HPDE6-E6E7 (cell line): ENCODE measurements around the gene ACOT11.

Experiments
- DNase-seq: peaks from one replicate; pipeline ENCODE4 v3.0.0; 2011; ENCODE audit warnings: missing footprints; ENCODE audit errors: extremely low spot score

ACOT11 gene

DNA sequence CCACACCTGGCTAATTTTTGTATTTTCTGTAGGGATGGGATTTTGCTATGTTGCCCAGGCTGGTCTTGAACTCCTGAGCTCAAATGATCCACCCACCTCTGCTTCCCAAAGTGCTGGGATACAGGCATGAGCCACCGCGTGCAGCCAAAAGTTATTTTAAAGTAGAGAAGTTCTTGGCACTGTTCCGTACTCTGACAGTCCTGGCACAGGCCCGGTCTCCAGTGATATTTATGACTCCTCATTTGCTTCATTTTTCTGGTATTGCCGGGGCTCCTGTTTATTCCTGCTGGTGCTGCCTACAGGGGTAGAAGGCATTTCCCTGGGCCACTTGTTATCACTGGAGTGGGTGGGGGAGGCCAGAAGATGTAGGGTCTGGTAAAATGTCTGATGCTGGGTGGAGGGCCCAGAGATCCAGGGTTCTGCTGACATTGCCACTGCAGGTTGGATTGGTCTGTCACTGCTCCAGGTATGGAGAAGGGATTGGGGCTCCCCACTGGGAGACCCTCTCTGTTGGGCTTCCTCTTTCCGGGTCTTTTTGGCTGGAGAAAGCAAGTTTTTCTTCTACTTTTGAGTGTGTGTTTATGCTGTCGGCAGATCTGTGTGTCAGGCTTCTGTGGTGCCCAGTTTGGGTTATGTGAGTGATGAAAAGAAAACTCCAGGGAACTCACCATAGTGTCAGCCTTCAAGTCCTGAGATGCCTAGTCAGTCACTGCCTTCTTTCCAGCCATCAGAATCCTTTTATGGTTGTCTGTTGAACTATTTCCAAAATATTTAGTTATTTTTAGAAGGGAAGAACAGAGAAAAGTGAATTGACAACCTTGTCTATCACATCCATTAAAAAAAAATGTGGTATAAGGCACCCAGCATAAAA lies 98.0 kb downstream of the ACOT11 start:
- no peak for DNase-seq

DNA sequence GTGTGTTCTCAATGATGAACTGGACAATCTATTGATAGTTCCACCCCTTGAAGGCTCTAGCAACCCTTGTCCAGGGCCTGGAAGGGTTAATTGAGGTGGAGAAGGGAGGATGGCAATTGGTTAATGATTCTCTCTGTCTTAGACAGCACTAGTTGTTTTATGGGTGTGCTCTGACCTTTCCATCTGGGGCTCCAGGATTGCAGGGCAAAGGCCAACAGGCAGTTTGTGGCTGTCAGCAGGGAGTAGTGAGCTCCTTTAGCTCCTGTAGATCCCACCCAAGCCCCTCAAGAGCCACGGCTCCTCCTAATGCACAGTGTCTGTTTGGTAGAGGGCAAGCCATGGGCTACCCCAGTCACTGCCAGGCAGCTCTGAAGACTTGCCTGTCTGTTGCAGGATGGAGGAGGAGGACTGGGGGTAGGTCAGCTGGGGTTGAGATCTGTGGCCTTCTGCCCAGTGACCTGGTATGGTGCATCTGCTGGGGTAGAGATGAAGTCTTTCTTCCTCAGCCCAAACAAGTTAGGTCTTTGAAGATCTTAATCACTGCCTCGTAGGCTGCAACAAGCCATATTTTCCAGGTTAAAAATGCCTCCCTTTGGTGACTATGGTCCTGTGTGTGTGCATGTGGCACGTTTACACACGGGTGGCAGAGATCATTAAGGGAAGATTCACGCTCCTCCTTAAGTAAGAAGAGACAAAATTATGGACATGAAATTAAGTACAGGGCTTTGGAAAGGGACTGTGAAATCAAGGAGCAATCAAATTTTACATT lies 101.3 kb downstream of the ACOT11 start:
- no peak for DNase-seq

DNA sequence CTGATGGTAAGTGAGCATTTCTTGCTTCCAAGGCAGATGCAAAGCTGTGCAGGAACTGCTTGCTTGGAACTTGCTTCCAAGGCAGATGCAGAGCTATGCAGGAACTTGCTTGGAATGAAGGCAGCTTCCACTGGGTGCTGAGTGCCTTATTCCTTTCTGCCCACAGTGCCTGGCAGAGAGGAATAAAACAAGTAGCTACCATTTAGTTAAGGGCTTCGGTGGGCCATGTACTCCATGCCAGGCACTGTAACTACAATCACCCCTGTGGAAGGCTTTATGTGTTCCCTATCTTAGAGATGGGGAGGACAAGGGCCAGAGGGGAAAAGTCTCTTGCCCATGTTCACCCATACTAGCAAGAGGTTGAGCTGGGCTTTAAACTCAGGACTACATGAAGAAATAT lies 101.9 kb downstream of the ACOT11 start:
- DNase-seq, result no peak

DNA sequence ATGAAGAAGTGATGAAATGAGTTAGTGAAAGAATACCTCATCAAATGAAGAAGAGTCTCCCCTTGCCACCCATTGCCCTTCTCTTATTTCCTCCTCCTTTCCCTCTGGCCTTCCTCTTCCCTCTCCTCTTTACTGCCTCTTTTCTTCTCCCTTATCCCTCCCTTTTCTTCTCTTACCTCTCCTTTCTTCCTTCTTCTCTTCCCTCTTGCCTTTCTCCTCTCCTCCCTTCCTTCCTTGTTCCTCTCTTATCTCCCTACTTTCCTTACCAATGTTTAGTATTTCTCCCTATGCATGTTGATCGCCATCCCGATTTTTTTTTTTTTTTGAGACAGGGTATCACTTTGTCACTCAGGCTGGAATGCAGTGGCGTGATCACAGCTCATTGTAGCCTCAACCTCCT lies 102.4 kb downstream of the ACOT11 start:
- DNase-seq, result no peak

DNA sequence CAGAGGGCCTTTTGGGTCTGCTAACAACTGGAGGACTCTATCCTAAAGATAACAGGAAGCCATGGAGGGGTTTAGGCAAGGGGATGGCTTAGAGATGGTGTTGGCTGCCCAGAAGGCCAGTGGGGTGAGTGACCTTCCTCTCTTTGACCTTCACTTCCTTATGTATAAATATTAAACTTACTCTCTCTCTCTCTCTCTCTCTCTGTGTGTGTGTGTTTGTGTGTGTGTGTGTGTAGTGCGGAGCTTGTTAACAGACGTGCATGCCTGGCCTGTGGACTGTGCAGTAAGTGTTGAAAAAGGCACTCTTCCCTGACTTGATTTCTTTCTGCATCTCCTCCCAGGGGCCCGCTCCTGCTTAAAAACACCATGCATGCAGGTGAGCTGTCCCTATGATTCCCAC lies 103.6 kb downstream of the ACOT11 start:
- no peak for DNase-seq

DNA sequence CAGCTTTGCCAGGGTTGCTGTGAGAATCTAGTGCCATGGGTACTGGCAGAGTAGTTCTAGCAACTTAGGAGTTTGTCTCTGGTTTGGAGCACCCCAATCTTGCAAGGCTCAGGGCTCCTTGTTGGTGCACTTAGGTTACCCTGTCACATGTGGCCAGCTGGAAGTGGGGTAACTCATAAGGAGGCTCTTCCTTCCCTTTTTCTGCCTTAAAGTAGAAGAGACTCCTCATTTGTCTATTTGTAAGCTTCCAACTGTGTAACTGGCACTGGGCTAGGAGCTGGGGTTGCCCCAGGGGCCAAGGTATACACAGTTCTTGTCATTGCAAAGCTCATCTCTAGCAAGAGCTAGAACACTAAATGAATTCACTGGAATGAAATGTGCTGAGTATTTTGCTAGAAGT lies 104.1 kb downstream of the ACOT11 start:
- no peak for DNase-seq

DNA sequence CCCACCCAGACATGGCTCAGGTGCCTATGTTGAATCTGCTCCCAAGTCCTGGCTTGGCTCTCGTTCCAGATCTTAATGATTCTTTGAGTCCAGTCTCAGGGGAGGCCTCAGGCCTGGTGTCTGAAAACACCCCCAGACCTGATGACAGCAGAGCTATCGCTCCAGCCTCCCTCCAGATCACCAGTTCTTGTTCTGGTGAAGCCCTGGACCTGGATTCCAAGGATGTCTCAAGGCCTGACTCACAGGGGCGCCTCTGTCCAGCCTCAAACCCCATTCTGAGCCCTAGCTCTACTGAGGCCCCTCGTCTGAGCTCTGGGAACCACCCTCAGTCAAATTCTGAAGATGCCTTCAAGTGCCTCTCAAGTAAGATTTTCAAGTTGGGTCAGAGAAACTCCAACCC lies 105.0 kb downstream of the ACOT11 start:
- no peak for DNase-seq

DNA sequence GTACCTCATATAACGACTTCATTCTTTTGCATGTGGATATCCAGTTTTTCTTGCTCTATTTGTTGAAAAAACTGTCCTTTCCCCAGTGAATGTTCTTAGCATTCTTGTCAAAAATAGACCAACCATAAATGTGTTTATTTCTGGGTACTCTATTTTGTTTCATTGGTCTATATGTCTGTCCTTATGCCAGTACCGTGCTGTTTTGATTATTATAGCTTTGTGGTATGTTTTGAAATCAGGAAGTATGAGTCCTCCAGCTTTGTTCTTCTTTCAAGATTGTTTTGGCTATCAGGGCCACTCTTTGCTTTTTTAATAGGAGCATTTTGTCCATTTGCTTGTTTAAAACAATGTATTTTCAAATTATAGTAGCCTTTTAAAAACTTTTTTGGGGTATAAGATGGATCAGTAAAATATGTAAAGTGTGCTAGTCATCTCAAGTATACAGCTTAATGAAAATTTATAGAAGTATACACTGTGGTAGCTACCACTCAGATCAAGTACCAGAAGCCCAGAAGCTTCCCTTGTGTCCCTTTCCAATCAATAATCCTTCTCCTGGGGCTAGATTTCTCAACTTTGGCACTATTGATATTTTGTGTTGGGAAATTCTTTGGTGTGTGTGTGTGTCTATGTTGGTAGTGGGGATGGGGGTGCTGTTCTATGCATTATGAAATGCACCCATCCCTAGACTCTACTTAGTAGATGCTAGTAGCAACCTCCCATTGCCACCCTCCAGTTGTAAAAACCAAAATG lies 110.3 kb downstream of the ACOT11 start:
- DNase-seq, result no peak
